Epithelial cell of esophagus (primary cell): ENCODE data around the gene DNM2.
A peak's percentile ranks its signal among the peaks of the same experiment; 100 is the strongest.

Experiments
- DNase-seq: peaks from one replicate; pipeline ENCODE4 v3.0.0; 2010; ENCODE audit warnings: low read depth
- H3K4me3 ChIP-seq: 2 replicates; pipeline ENCODE4 v1.5.1; 2011; ENCODE audit warnings: mild to moderate bottlenecking, low read length, control low read depth
- TF ChIP-seq, protein P1 (sequence below): IDR thresholded peaks from 2 replicates; pipeline ENCODE4 v1.5.1; 2011; ENCODE audit warnings: low read depth, mild to moderate bottlenecking, low read length, control low read depth, inconsistent platforms; ENCODE audit not compliant: insufficient read depth; ENCODE audit errors: missing control alignments

DNM2 gene

DNA sequence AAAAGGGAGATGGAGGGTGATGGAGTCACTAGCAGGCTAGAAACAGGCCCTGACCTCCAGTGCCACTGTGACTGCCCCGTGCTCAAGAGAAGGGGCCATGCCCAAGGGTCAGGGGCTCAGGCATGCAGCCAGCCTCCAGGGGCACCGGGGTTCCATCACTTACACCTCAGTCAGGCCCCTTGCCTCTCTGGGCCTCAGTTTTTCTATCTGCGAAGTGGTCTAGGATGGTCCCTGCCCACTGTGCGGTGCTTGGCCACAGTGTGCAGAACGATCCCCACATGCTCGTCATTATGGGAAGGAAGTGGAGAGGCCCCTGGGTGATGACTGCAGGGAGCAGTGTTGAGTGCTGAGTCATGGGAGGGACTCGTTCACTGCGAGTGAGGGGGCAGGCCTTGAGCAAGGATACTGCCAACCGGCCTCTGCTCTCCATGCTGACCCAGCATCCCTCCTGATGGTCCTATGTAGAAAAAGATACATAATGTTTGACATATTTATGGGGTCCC, 95.1 kb downstream of the DNM2 start:
- H3K4me3 ChIP-seq = no peak overlapping the region
- DNase-seq = peak; percentile 73
- TF ChIP-seq, protein P1, sequence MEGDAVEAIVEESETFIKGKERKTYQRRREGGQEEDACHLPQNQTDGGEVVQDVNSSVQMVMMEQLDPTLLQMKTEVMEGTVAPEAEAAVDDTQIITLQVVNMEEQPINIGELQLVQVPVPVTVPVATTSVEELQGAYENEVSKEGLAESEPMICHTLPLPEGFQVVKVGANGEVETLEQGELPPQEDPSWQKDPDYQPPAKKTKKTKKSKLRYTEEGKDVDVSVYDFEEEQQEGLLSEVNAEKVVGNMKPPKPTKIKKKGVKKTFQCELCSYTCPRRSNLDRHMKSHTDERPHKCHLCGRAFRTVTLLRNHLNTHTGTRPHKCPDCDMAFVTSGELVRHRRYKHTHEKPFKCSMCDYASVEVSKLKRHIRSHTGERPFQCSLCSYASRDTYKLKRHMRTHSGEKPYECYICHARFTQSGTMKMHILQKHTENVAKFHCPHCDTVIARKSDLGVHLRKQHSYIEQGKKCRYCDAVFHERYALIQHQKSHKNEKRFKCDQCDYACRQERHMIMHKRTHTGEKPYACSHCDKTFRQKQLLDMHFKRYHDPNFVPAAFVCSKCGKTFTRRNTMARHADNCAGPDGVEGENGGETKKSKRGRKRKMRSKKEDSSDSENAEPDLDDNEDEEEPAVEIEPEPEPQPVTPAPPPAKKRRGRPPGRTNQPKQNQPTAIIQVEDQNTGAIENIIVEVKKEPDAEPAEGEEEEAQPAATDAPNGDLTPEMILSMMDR = no peak

DNA sequence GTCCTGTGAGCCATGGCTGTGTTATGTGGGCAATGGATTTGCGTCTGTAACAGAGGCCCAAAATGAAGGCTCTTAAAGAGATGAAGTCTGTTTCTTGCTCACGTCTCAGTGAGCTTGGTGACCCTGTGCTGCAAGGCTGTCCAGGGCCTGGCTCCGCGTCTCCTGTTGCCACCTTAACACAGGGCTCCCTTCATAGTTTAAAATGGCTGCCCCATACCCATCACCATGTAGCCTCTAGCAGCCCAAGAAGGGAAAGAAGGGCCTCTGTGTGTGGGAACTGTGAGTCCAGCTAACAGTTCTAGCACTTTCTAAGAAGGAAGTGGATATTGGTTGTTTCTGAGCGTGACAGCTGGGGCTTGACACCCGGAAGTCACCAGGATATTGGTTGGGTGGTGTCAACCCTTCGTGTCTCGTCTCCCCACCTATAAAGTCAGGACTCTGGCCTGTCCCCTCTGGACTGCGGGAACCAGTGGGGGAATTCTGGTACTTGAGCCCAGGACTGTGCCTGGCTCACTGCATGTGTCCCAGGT, 97.2 kb downstream of the DNM2 start:
- TF ChIP-seq, protein P1 = no peak
- H3K4me3 ChIP-seq = no peak overlapping the region
- DNase-seq = no peak

DNA sequence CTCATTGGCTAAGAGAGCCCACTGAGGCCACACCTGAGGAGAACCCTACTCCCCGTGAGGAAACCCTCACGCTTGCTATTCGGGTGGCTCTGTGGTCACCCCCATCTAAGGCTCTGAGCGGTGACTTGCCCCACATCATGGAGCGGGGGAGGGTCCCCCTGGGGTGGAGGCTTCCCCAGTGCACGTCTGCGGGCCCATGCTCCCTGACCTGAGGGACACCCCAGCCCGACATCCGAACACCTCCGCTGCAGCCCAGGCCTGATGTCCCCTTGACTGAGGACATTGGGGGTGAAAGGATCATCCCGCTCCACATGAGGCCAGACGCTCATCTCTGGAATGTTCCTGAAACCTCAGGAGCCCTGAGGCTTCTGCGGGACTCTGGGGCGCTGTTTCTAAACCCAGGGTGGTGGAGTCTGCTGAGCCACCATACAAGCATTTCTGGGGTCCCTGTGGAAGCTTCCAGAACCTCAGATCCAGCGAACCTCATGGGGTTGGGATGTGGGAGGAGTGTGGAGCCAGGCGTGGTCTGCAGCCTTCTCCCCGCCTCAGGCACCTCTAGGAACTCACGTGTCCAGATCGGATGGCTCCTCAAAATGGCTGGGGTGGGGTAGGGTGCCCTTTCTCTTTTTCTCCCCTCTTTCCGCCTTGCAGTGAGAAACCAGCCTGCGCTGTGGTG, 98.2 kb downstream of the DNM2 start:
- TF ChIP-seq, protein P1 = no peak
- H3K4me3 ChIP-seq = no peak overlapping the region
- DNase-seq = no peak

DNA sequence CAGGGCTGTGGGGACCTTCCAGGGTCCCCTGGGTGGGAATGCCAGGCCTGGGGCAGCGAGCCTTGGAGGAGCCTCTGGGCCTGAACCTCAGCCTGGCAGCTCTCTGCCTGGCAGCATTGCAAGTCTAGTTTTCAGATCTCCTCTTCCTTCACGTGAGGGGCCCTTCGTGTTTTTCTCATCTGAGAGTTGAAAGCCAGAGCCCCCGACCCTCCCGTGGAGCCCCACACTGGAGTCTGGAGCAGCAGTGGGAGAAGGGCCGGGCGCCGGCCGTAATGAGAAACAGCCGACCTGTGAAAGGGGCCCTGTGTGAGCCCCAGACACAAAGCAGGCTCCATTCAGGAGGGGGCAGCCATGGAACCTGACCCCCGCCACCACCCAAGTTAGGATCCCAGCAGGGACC, 98.8 kb downstream of the DNM2 start:
- no peak overlapping the region for H3K4me3 ChIP-seq
- TF ChIP-seq, protein P1 = no peak
- DNase-seq = no peak

DNA sequence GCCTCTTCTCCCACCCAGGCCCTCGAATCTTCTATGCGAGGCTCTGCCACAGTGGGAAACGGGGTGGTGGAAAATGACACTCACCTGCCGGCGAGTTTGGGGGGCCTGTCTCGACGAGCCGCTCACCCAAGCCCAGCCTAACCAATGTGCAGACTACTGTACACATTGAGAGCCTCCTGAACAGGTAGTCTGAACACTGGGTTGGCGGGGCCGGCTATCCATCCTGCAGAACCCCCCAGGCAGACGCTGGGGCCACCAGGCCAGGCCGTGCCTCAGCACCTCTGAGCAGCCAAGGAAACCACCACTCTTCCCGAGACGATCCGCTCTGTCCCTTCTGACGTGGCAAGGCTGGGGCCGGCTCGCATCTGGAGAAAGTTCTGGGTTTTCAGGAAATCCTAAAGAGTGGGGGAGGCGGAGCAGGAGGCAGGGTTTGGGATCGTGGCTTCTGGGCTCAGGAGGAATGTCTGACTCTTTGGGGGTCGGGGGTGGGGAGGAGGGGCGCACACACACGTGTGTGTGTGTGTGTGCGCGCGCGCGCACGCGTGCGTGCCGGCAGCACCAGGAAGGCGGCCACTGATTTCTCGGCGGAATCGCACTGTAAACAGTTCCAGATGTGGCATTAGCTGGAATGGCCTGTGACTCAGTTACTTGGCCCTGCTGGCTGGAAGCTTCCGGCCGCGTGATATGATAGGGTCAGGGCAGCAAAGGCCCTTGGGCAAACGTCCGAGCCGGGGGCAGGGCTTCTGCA, 99.6 kb downstream of the DNM2 start:
- H3K4me3 ChIP-seq = no peak overlapping the region
- TF ChIP-seq, protein P1 = no peak
- DNase-seq = no peak

DNA sequence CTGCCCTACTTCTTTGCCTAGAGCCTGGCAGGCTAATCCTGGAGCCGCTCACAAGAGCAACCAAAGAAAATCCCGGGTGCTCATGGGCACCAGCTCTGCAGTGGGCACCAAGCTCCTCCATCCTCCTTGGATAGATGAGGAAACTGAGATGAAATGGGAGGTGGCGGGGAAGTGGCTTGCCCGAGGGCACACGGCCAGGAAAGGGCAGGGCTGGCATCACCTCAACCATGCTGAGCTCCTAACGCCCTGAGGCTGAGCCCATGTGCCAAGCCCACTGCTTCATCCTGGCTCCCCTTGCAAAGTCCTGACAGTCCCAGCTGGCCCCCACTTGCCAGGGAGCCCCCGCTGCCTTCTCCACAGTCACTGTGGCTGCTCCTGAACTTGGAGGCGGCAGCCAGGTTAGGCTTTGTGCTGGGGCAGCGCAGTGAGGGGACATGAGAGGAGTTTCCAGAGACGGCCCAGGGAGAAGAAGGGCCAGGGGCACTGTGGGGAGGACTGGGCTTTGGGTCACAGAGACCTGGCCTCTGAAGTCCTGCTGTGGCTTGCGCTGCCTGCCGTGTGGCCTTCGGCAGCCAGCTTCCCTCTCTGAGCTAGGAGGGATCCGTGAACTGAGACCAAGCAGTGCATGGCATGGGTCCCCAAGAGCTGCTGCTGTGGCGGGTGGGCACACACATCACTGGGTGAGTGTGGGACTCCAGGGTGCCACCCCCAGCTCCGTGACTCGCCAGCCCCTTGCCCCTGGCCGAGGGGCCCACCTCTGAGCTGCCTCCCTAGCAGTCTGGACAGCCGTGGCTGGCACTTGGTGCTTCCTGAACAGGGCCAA, 100.6 kb downstream of the DNM2 start:
- TF ChIP-seq, protein P1 = no peak
- no peak overlapping the region for H3K4me3 ChIP-seq
- DNase-seq = no peak
